GM19397 (cell line): ENCODE data around the gene RNF103.
A peak's percentile ranks its signal among the peaks of the same experiment; 100 is the strongest.
"Not testable (repeated sequence)": the region's sequence is repeated elsewhere in the genome, so short reads cannot be mapped to it uniquely, and the experiment has no call there.

Experiments used
- ATAC-seq: cut with Tn5 transposase; IDR thresholded peaks from one replicate; pipeline ENCODE4 v1.9.1; 2021; ENCODE audit warnings: mild to moderate bottlenecking, moderate library complexity; ENCODE audit not compliant: unreplicated experiment

RNF103 gene

GRCh38 chr2:86623494-86624266 lies at the start of gene RNF103:
RNF103 (minus strand) TSS chr2:86623865; CDS start chr2:86622886, 979 bp downstream.
- ATAC-seq, result peak; percentile 88

DNA sequence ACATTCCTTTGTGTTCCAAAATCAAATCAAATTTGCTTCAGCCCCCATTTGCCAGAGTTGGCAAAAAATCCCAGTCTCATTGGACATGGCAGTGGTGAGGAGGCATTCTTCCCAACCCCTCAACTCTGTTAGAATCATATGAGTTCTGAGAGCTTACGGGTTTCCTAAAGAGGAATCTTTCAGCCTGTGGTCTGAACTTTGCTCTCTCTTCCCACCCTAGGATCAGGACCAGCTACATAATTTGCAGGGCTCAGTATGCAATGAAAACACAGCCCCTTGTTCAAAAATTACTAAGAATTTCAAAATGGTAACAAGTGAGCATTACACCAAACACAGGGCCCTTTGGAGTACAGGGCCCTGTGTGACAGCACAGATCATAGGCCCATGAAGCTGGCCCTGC lies 49.3 kb upstream of the RNF103 start:
- no peak for ATAC-seq

DNA sequence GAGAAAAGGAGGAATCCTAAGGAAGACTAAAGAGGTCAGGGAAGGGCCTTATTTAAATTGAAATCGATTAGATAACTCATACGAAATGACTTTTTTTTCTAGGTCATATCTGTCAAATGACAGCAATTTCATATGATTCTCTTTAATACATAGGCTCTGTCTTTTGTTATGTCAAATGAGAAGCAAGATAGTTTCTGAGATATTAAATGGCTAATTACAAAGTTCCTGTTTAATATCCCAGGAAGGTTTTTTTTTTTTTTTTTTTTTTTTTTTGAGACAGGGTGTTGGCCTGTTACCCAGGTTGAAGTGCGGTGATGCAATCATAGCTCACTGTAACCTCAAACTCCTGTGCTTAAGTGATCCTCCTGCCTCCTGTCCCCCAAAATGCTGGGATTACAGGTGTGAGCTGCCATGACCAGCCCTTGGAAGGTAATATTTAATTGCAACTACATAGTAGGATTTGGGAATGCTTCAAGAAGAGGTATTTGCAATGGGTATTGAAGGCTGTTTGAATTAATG lies 48.4 kb upstream of the RNF103 start:
- no peak for ATAC-seq

DNA sequence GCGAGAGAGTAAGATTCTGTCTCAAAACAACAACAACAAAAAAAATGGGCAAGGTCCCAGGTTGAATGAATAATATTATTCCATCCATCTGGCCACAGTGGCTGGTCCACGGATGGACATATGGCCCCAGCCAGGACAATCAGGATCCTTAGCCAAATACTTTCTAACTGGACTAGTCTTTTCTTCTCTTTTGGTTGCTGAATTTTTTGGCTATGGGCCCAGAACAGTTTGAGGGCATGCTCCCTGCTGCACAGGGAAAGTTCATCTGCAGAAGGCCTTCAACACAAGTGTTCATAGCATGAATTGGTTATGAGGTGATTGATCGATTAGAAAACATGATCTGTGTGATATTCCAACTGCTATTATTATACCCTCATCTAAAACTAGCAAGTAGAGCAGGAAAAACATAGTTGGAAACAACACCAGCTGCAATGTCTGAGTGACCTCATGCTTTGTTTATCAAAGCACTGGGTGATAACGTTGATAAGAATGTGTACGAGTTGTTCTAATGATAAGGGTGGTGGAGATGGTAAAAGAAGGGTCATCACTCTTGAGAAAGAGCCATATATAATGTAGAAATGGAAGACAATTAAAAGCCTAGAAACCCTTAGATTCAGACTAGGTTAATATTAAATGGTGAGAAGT lies 47.8 kb upstream of the RNF103 start:
- no peak for ATAC-seq

GRCh38 chr2:86669323-86669722 lies 45.7 kb upstream of the RNF103 start:
- not testable (repeated sequence) for ATAC-seq

GRCh38 chr2:86661333-86661732 lies 37.7 kb upstream of the RNF103 start:
- ATAC-seq, result no peak

DNA sequence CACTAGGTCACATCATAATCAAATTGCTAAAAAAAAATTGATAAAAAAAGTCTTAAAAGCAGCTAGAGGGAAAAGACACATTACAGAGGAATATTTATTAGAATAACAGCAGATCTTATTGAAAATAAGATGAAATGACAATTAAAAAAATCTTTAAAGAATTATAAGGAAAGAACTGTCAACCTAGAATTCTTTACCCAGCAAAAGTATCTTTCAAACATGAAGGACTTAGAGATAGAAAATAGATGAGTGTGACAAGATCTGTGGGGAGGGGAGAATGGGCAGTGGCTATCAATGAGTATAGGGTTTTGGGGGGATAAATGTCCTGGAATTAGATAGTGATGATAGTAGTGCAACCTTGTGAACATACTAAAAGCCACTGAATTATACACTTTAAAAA lies 26.5 kb upstream of the RNF103 start:
- no peak for ATAC-seq

- ATAC-seq, result no peak
These were observed 25.7 kb upstream of the RNF103 start for GRCh38 chr2:86649119-86649947.

GRCh38 chr2:86648681-86649080 lies 25.0 kb upstream of the RNF103 start:
- ATAC-seq, result no peak

DNA sequence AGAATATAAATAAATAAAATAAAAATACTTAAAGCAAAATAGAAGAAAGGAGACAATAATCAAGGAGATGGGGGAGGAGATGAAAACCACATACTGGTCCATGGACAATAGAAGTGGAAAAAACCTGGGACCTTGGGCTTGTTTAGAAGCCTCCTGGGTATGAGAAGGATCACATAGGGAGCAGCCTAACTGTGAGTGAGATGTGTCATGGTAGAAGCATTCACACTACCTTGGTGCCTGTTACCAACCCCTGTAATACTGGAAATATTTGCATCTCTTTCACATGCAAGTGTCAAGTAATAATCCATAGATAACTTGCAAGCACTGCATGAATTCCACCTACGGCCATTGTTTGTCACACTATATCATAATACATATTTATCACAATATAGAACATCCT lies 23.2 kb upstream of the RNF103 start:
- ATAC-seq, result no peak

DNA sequence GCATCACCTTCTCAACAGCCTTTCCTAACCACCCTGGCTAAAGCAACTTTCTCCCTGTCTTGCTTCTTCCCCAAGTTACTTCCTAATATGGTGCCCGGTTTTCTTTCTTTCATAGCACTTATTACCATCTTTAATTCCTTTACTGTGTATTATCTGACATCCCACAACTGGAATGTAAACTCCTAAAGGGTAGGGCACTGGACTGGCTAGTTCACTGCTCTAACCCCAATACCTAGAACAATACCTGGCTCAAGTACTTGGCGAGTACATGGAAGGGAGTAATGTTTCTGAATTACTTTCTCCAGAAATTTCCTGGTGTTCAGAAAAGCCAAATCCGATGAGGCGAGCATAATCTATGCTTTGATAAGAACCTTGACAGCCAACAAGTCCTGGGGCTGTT lies 22.7 kb upstream of the RNF103 start:
- ATAC-seq, result no peak

- no peak for ATAC-seq
These were observed 22.1 kb upstream of the RNF103 start for GRCh38 chr2:86645752-86646151.

GRCh38 chr2:86638712-86639111 lies 15.0 kb upstream of the RNF103 start:
- ATAC-seq, result no peak

DNA sequence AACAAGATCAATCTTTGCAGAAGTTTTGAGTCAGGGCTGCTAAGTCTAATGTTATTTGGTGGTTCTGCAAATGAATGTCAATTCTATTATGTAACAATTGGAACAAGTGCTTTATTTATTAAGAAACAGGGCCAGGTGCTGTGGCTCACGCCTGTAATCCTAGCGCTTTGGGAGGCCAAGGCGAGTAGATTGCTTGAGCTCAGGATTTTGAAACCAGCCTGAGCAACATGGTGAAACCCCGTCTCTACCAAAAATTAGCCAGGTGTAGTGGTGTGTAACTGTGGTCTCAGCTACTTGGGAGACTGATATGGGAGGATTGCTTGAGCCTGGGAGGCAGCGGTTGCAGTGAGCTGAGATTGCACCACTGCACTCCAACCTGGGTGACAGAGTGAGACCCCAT lies 13.2 kb upstream of the RNF103 start:
- no peak for ATAC-seq

- no peak for ATAC-seq
These were observed 10.7 kb upstream of the RNF103 start for GRCh38 chr2:86634352-86634751.

GRCh38 chr2:86633155-86633651 lies 9.5 kb upstream of the RNF103 start:
- ATAC-seq, result no peak

DNA sequence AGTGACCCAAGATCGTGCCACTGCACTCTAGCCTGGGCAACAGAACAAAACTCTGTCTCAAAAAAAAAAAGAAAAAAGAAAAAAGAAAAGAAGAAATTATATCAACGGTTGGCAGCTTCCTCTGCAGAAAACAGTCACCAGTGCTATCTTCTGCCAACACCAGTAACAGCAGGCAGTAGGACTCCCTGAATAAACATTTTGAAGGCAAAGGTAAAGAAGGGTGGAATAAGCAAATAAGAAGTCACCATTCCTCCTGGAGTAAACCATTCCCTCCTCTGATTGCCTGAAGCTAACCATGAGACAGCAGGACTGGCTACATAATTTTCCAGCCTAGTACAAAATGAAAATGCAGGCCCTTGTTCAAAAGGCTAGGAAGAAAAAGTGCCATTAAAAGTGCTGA lies 9.0 kb upstream of the RNF103 start:
- no peak for ATAC-seq

- ATAC-seq, result no peak
These were observed 8.3 kb upstream of the RNF103 start for GRCh38 chr2:86631846-86632485.

- ATAC-seq, result no peak
These were observed 4.4 kb upstream of the RNF103 start for GRCh38 chr2:86628091-86628522.

DNA sequence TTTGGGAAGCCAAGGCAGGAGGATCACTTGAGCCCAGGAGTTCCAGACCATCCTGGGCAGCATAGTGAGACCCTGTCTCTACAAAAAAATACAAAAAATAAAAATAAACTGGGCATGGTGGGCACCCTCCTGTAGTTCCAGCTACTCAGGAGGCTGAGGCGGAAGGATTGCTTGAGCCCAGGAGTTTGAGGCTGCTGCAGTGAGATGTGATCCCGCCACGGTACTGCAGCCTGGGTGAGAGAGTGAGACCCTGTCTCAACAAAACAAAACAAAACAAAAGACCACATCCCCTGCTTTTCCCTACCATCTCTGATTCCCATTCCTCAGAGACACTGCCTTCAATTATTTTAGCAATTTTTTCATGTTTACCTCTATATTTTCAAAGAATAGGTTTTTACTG lies 3.9 kb upstream of the RNF103 start:
- no peak for ATAC-seq

- ATAC-seq, result no peak
These were observed 1.4 kb upstream of the RNF103 start for GRCh38 chr2:86625096-86625495.
